Testis (tissue), 2 donors: ENCODE data around the gene ASIC2.

Experiments used
- POLR2A ChIP-seq: fragments of 450-650 bp; IDR thresholded peaks from one replicate; pipeline ENCODE4 v1.6.1; 2017; ENCODE audit warnings: antibody characterized with exemption, mild to moderate bottlenecking, moderate library complexity
- TF ChIP-seq, protein P1 (sequence below), 3 experiments: fragments of 450-650 bp in 2 of 3; fragments of 200-600 bp in 1 of 3; sonication (generic) in 1 of 3; IDR thresholded peaks; one replicate each; pipeline ENCODE4 v1.5.1; 2016 to 2019; ENCODE audit warnings: antibody characterized with exemption in 3 of 3, mild to moderate bottlenecking in 2 of 3, moderate library complexity in 1 of 3

DNA sequence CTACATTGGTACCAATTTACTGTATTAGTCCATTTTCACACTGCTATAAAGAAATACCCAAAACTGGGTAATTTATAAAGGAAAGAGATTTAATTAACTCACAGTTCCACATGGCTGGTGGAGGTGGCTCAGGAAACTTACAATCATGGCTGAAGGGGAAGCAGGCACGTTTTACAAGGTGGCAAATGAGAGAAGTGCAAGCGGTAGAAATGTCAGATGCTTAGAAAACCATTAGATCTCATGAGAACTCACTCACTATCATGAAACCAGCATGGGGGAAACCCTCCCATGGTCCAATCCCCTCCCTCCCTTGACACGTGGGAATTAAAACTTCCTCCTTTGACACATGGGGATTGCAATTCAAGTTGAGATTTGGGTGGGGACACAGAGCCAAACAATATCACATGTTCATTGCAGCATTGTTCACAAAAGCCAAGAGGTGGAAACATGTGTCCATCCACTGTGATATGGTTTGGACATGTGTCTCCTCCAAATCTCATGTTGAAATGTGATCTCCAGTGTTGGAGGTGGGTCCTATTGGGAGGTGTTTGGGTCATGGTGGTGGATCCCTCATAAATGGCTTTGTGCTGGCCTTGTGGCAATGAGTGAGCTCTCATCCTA is 304.5 kb downstream of the ASIC2 start:
- TF ChIP-seq, protein P1, sequence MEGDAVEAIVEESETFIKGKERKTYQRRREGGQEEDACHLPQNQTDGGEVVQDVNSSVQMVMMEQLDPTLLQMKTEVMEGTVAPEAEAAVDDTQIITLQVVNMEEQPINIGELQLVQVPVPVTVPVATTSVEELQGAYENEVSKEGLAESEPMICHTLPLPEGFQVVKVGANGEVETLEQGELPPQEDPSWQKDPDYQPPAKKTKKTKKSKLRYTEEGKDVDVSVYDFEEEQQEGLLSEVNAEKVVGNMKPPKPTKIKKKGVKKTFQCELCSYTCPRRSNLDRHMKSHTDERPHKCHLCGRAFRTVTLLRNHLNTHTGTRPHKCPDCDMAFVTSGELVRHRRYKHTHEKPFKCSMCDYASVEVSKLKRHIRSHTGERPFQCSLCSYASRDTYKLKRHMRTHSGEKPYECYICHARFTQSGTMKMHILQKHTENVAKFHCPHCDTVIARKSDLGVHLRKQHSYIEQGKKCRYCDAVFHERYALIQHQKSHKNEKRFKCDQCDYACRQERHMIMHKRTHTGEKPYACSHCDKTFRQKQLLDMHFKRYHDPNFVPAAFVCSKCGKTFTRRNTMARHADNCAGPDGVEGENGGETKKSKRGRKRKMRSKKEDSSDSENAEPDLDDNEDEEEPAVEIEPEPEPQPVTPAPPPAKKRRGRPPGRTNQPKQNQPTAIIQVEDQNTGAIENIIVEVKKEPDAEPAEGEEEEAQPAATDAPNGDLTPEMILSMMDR (IDR thresholded peaks at IDR 0.05), result no peak
- no peak for TF ChIP-seq POLR2A
